ENCODE measurements around the gene MSLN.

- TF ChIP-seq CTCF (IDR thresholded peaks at IDR 0.05) (no peak), POLR2A (IDR thresholded peaks at IDR 0.05) (no peak), EP300 (IDR thresholded peaks at IDR 0.05) (no peak)
Measured at GRCh38 chr16:789191-789850, 28.8 kb downstream of the MSLN start.

Data from tibial nerve (tissue), 4 donors.